A549 (cell line): Measurements from ENCODE around the gene ANXA9.

Source experiments
- BCL3 ChIP-seq: fragments of >200 bp; sonication (Bioruptor Twin); formaldehyde crosslinking; IDR thresholded peaks from 3 replicates; pipeline ENCODE4 v1.6.1; 2016
- BHLHE40 ChIP-seq: IDR thresholded peaks from 2 replicates; pipeline ENCODE4 v1.6.1; 2012; ENCODE audit warnings: low read depth, low read length, inconsistent platforms
- FOSL2 ChIP-seq, 2 experiments: fragments of 450-650 bp in 1 of 2; fragments of >200 bp in 1 of 2; sonication (Bioruptor Twin) in 1 of 2; formaldehyde crosslinking; IDR thresholded peaks; 2 replicates each; pipeline versions ENCODE4 v1.5.0 to v1.6.1; 2016 to 2020; ENCODE audit warnings: mild to moderate bottlenecking in 1 of 2, moderate library complexity in 1 of 2
- KDM1A ChIP-seq: fragments of 200-600 bp; sonication (generic); IDR thresholded peaks from 2 replicates; pipeline ENCODE4 v1.6.1; 2016; ENCODE audit warnings: low read depth, mild to moderate bottlenecking
- MAX ChIP-seq: IDR thresholded peaks from 2 replicates; pipeline ENCODE4 v1.6.1; 2012
- MAZ ChIP-seq: fragments of 150-350 bp; IDR thresholded peaks from 2 replicates; pipeline ENCODE4 v1.6.1; 2014; ENCODE audit warnings: antibody characterized with exemption, low read depth, low read length, borderline replicate concordance
- POLR2A ChIP-seq: IDR thresholded peaks from 2 replicates; pipeline ENCODE4 v1.6.1; 2012; ENCODE audit warnings: mild to moderate bottlenecking, low read length
- RNF2 ChIP-seq: fragments of 200-600 bp; sonication (generic); IDR thresholded peaks from 2 replicates; pipeline ENCODE4 v1.6.1; 2016; ENCODE audit warnings: low read depth, mild to moderate bottlenecking, antibody characterized with exemption, moderate library complexity, borderline replicate concordance
- ZFP36 ChIP-seq: fragments of 450-650 bp; IDR thresholded peaks from 2 replicates; pipeline ENCODE4 v1.6.1; 2014; ENCODE audit warnings: borderline replicate concordance; ENCODE audit not compliant: partially characterized antibody
- ZNF302 ChIP-seq: fragments of 250-450 bp; sonication (Bioruptor Pico); IDR thresholded peaks from 2 replicates; pipeline ENCODE4 v1.9.0; 2021; ENCODE audit warnings: inconsistent platforms, mild to moderate bottlenecking, moderate library complexity
- TF ChIP-seq, protein P1 (sequence below): fragments of >200 bp; sonication (Bioruptor Twin); formaldehyde crosslinking; IDR thresholded peaks from 3 replicates; pipeline ENCODE4 v1.5.1; 2016
- TF ChIP-seq, protein P2 (sequence below): fragments of 200-600 bp; sonication (generic); IDR thresholded peaks from 2 replicates; pipeline ENCODE4 v1.6.1; 2016; ENCODE audit warnings: antibody characterized with exemption, mild to moderate bottlenecking, moderate library complexity

DNA sequence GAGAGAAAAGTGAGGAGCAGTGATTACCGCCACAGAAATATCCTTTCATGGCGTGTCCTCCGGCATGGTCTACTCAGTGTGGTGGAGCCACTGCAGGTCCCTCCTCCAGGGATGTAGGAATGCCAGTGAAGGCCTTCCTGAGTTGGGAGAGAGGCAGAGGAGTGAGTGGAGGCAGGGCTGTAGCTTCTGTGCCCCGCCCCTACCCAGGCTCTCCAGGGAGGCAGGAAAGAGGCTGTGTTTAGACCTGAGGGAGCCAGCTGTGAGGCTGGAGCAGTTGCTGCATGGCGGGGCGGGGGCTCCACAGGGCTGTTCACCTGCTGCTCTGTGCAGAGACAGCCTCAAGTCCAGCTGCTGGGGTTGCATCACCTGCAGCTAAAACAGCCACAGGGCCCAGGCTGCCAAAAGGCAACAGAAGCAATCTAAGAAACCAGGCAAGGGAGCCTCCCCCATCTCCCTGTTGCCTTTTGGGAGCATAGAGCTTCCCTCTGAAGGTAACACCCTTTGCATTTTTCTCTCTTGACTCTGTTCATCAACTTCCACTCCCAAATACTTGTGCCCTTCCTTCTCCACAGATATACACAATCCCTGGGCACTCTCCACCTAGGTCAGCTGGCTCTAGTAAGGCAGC lies 801 bp upstream of the ANXA9 start:
- TF ChIP-seq ZFP36 (no peak), BCL3 (no peak), POLR2A (no peak), MAX (no peak), KDM1A (no peak), ZNF302 (no peak), MAZ (no peak), BHLHE40 (no peak), FOSL2 (IDR thresholded peaks at IDR 0.05) (no peak), FOSL2 (CRISPR knock-in tag; IDR thresholded peaks at IDR 0.05) (no peak), RNF2 (no peak)
- TF ChIP-seq, protein P1, sequence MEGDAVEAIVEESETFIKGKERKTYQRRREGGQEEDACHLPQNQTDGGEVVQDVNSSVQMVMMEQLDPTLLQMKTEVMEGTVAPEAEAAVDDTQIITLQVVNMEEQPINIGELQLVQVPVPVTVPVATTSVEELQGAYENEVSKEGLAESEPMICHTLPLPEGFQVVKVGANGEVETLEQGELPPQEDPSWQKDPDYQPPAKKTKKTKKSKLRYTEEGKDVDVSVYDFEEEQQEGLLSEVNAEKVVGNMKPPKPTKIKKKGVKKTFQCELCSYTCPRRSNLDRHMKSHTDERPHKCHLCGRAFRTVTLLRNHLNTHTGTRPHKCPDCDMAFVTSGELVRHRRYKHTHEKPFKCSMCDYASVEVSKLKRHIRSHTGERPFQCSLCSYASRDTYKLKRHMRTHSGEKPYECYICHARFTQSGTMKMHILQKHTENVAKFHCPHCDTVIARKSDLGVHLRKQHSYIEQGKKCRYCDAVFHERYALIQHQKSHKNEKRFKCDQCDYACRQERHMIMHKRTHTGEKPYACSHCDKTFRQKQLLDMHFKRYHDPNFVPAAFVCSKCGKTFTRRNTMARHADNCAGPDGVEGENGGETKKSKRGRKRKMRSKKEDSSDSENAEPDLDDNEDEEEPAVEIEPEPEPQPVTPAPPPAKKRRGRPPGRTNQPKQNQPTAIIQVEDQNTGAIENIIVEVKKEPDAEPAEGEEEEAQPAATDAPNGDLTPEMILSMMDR, result no peak
- TF ChIP-seq, protein P2, sequence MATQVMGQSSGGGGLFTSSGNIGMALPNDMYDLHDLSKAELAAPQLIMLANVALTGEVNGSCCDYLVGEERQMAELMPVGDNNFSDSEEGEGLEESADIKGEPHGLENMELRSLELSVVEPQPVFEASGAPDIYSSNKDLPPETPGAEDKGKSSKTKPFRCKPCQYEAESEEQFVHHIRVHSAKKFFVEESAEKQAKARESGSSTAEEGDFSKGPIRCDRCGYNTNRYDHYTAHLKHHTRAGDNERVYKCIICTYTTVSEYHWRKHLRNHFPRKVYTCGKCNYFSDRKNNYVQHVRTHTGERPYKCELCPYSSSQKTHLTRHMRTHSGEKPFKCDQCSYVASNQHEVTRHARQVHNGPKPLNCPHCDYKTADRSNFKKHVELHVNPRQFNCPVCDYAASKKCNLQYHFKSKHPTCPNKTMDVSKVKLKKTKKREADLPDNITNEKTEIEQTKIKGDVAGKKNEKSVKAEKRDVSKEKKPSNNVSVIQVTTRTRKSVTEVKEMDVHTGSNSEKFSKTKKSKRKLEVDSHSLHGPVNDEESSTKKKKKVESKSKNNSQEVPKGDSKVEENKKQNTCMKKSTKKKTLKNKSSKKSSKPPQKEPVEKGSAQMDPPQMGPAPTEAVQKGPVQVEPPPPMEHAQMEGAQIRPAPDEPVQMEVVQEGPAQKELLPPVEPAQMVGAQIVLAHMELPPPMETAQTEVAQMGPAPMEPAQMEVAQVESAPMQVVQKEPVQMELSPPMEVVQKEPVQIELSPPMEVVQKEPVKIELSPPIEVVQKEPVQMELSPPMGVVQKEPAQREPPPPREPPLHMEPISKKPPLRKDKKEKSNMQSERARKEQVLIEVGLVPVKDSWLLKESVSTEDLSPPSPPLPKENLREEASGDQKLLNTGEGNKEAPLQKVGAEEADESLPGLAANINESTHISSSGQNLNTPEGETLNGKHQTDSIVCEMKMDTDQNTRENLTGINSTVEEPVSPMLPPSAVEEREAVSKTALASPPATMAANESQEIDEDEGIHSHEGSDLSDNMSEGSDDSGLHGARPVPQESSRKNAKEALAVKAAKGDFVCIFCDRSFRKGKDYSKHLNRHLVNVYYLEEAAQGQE, result no peak
